HG03521 (cell line): ENCODE data around the gene NRG3.
A peak's percentile ranks its signal among the peaks of the same experiment; 100 is the strongest.

Source experiments
- ATAC-seq: cut with Tn5 transposase; IDR thresholded peaks from one replicate; pipeline ENCODE4 v1.9.1; 2021; ENCODE audit warnings: mild to moderate bottlenecking, moderate library complexity; ENCODE audit not compliant: unreplicated experiment

The NRG3 gene

GRCh38 chr10:81874875-81875466 is at the start of gene NRG3:
TSS of gene NRG3 (plus strand) at chr10:81875194.
- ATAC-seq = no peak

GRCh38 chr10:81828251-81828650 is 46.7 kb upstream of the NRG3 start:
- no peak for ATAC-seq

DNA sequence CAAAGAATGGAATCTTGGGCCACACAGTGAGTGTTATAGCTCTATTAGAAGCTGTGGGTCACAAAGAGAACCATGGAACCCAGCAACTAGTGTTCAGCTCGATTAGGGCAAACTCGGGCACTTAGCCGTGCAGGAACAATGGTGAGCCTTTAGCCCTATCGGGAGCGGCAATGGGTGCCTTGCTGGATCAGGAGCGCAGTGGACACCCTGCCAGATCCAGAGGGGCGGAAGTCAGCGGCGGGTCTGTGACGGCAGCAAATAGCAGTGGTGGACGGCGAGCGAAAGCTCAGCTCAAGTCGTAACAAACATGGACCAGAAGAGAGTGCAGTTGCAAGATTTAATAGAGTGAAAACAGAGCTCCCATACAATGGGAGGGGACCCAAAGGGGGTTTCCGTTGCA is 43.9 kb upstream of the NRG3 start:
- no peak for ATAC-seq

GRCh38 chr10:81838950-81839349 is 36.0 kb upstream of the NRG3 start:
- no peak for ATAC-seq

DNA sequence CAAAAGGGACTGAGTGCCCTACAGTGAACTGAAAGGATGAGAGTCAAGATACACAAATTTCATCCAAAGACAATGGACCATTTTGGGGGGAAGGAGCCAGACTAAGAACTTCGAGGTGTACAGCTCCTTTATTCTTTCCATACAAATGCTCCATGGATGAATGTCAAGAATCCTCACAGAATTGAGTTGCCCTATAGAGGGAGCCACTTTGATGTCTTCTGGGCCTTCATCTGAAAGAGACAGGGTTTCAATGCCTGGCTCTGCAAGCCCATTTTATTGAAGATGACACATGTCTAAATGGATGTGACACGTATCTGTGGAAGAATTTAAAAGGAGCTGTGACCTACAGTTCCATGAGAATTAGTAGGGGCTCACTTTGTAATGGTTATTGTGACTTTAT is 32.0 kb upstream of the NRG3 start:
- ATAC-seq = no peak

GRCh38 chr10:81847675-81848074 is 27.3 kb upstream of the NRG3 start:
- ATAC-seq = no peak

GRCh38 chr10:81848514-81848913 is 26.5 kb upstream of the NRG3 start:
- no peak for ATAC-seq

DNA sequence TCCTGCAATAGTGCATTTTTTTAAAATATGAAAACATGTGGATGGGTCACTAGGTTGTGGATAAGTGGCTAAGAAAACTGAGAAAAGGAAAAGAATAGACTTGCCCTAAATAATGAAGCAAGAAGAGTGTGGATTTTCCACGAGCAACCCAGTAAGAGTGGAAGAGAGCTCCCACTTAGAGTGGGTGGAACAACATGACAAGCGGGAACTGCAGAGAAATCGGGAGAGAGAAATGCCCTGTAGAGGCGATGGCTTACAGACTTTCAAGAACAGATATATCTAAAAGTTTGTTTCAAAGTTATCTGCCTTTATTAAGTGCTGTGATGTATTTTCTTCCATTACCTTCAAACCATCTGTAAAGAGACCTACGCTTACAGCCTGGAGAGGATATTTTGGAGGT is 26.1 kb upstream of the NRG3 start:
- ATAC-seq = no peak

DNA sequence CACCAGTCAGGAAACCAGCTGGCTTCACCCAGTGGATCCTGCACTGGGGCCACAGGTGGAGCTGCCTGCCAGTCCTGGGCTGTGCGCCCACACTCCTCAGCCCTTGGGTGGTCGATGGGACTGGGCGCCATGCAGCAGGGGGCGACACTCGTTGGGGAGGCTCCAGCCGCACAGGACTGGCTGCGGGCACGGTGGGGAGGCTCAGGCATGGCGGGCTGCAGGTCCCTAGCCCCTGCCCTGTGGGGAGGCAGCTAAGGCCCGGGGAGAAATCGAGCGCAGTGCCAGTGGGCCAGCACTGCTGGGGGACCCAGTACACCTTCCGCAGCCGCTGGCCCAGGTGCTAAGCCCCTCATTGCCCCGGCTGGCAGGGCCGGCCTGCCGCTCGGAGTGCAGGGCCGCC is 12.4 kb upstream of the NRG3 start:
- no peak for ATAC-seq

GRCh38 chr10:81863771-81864170 is 11.2 kb upstream of the NRG3 start:
- no peak for ATAC-seq

GRCh38 chr10:81865581-81865980 is 9.4 kb upstream of the NRG3 start:
- no peak for ATAC-seq

GRCh38 chr10:81866753-81867152 is 8.2 kb upstream of the NRG3 start:
- peak; percentile 86 for ATAC-seq

DNA sequence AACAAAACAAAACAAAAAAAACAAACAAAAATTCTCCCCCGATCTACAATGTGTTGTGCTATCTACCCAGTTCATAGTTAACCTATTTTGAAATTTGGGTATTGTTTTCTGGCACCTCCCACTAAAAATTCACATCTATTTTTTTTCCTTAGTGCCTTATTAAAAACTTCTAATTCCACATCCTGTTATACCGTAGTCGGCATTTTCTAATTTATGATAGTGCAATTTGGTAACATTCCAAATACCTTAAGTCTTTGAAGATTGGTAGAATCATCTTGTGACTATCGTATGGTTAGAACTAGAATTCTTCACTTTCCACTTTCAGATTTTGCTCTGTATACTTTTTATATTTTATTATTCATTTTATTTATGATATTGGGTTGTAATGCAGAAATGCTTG is 4.5 kb upstream of the NRG3 start:
- ATAC-seq = no peak

GRCh38 chr10:81871558-81871957 is 3.4 kb upstream of the NRG3 start:
- no peak for ATAC-seq

DNA sequence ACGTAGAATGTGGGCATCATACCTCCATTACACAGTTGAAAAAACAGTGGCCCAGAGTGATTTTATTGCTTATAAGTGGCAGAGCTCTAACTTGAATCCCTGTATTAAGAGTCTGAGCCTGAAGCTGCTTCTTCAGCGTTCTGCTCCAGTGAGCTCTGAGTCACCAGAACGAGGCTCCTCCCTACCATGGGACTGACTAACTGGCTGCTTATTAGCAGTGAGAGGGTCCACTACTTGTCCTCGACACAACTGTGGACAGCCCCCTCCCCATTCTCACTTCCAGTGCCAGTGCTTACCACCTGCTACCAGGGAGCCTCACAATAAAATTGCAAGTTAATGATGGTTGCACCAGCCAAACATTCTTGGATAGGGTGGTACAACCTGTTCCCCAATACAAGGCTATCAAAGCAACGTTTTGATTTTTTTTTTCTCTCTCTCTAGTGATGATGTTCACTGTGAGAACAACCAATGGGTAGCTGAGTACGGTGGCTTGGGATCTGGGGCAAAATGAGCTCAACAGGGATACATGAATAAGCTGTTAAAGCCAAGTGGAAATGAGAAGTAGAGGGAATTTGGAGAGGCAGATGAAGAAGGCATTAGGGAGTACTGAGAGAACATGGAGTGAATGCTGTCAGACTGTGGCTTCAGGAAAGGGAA is 2.7 kb upstream of the NRG3 start:
- ATAC-seq = no peak

GRCh38 chr10:81873231-81873931 is 1.6 kb upstream of the NRG3 start:
- no peak for ATAC-seq

DNA sequence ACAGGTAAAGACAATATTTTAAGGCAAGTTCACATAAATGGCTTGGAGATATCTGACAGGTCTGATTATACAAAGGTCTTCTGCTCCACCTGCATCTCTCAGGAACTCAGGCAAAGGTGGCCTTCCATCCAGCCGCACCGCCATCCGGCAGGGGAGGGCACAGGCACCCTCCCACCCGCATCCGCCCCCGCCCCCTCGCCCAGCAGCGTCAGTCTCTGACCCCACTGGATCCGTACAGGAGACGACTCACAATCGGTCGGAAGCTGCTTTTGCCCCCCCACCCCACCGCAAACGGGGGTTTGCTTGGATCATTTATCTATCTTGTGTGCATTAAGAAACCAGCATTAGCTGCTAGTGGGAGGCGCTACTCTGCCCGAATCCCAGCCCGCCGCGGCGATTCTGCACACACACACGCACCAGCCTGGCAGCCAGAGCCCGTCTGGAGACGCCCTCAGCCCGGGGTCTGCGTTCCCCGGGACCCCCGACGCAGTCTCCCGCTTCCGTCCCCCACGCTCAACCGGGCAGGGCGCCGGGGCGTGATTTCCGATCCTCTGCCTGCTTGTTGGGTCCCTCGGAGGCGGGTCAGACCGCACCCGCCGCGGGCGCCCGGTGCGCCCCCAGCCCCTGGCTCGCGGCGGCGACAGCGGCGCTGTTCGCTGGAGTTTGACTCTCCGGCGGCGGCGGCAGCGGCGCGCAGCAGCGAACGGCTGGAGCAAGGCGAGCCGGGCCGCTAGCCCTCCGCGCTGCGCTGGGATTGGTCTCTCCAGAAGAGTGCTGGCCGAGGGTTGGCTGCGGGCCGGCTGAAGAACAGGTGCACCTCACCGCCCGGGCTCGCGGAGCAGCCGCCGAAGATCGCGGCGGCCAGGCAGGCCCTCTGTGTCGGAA is 820 bp upstream of the NRG3 start:
- no peak for ATAC-seq

DNA sequence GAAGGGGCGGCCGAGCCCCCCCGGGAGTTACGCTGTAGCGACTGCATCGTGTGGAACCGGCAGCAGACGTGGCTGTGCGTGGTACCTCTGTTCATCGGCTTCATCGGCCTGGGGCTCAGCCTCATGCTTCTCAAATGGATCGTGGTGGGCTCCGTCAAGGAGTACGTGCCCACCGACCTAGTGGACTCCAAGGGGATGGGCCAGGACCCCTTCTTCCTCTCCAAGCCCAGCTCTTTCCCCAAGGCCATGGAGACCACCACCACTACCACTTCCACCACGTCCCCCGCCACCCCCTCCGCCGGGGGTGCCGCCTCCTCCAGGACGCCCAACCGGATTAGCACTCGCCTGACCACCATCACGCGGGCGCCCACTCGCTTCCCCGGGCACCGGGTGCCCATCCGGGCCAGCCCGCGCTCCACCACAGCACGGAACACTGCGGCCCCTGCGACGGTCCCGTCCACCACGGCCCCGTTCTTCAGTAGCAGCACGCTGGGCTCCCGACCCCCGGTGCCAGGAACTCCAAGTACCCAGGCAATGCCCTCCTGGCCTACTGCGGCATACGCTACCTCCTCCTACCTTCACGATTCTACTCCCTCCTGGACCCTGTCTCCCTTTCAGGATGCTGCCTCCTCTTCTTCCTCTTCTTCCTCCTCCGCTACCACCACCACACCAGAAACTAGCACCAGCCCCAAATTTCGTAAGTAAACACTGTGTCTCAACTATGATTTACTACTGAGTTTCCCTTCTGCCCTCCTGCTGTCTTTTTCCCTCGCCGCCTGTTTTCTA is 666 bp downstream of the NRG3 start:
- ATAC-seq = no peak

GRCh38 chr10:81876253-81877077 is 1.5 kb downstream of the NRG3 start:
- ATAC-seq = no peak

GRCh38 chr10:81877596-81877995 is 2.6 kb downstream of the NRG3 start:
- ATAC-seq = no peak
